H9 (cell line): Measurements from ENCODE around the gene PPP3CB. TPM values are rescaled to one million over a fixed set of nuclear protein-coding genes. Genes with fewer than 3 reads are reported as not detected.

Experiments used
- DNase-seq: peaks from one replicate; pipeline ENCODE4 v3.0.0-alpha.2; 2017
- H2AFZ ChIP-seq: one replicate; pipeline ENCODE4 v1.6.1; 2013; ENCODE audit warnings: mild to moderate bottlenecking, low read length, control low read depth, moderate library complexity
- H2AK5ac ChIP-seq: 2 replicates; pipeline ENCODE4 v1.6.1; 2013; ENCODE audit warnings: low read length, control low read depth, mixed read lengths; ENCODE audit not compliant: insufficient read length
- H2BK120ac ChIP-seq: one replicate; pipeline ENCODE4 v1.6.1; 2013; ENCODE audit warnings: low read depth, mild to moderate bottlenecking, low read length, control low read depth, inconsistent platforms; ENCODE audit not compliant: poor library complexity, severe bottlenecking
- H2BK12ac ChIP-seq: 2 replicates; pipeline ENCODE4 v1.6.1; 2013; ENCODE audit warnings: low read length, control low read depth, mixed read lengths, low read depth; ENCODE audit not compliant: insufficient read length
- H2BK15ac ChIP-seq: 2 replicates; pipeline ENCODE4 v1.6.1; 2013; ENCODE audit warnings: low read depth, low read length, control low read depth
- H2BK20ac ChIP-seq: one replicate; pipeline ENCODE4 v1.6.1; 2013; ENCODE audit warnings: low read depth, mild to moderate bottlenecking, low read length, control low read depth, inconsistent platforms; ENCODE audit not compliant: poor library complexity, severe bottlenecking
- H2BK5ac ChIP-seq: 2 replicates; pipeline ENCODE4 v1.6.1; 2013; ENCODE audit warnings: low read length, control low read depth, mixed read lengths; ENCODE audit not compliant: insufficient read length
- H3K14ac ChIP-seq: 2 replicates; pipeline ENCODE4 v1.6.1; 2013; ENCODE audit warnings: low read length, control low read depth; ENCODE audit not compliant: insufficient read depth
- H3K18ac ChIP-seq: 2 replicates; pipeline ENCODE4 v1.6.1; 2013; ENCODE audit warnings: low read depth, mild to moderate bottlenecking, mixed read lengths, low read length, control low read depth; ENCODE audit not compliant: insufficient read length
- H3K23ac ChIP-seq: 2 replicates; pipeline ENCODE4 v1.6.1; 2013; ENCODE audit warnings: low read length, control low read depth, mixed read lengths, low read depth; ENCODE audit not compliant: insufficient read length
- H3K23me2 ChIP-seq: 2 replicates; pipeline ENCODE4 v1.6.1; 2013; ENCODE audit warnings: low read depth, mild to moderate bottlenecking, mixed read lengths, low read length, control low read depth; ENCODE audit not compliant: insufficient read length, poor library complexity, severe bottlenecking
- H3K27ac ChIP-seq: 2 replicates; pipeline ENCODE4 v1.5.1; 2013; ENCODE audit warnings: low read length, control low read depth, mixed read lengths, low read depth; ENCODE audit not compliant: insufficient read length
- H3K27me3 ChIP-seq: 2 replicates; pipeline ENCODE4 v1.6.1; 2013; ENCODE audit warnings: low read length, control low read depth, inconsistent platforms; ENCODE audit not compliant: insufficient read depth
- H3K4ac ChIP-seq: 2 replicates; pipeline ENCODE4 v1.6.1; 2013; ENCODE audit warnings: low read depth, mild to moderate bottlenecking, control low read depth, inconsistent platforms, low read length, moderate library complexity
- H3K4me1 ChIP-seq: 2 replicates; pipeline ENCODE4 v1.6.1; 2013; ENCODE audit warnings: low read length, control low read depth, inconsistent platforms; ENCODE audit not compliant: insufficient read depth
- H3K4me2 ChIP-seq: 2 replicates; pipeline ENCODE4 v1.6.1; 2013; ENCODE audit warnings: low read length, control low read depth, mixed read lengths; ENCODE audit not compliant: insufficient read length, insufficient read depth
- H3K56ac ChIP-seq: 2 replicates; pipeline ENCODE4 v1.6.1; 2013; ENCODE audit warnings: low read depth, mild to moderate bottlenecking, mixed read lengths, low read length, control low read depth; ENCODE audit not compliant: insufficient read length
- H3K79me1 ChIP-seq: 2 replicates; pipeline ENCODE4 v1.6.1; 2013; ENCODE audit warnings: low read depth, mild to moderate bottlenecking, moderate library complexity, low read length, control low read depth, inconsistent platforms; ENCODE audit not compliant: insufficient read depth, poor library complexity, severe bottlenecking
- H3K79me2 ChIP-seq: 2 replicates; pipeline ENCODE4 v1.6.1; 2013; ENCODE audit warnings: low read length, control low read depth, inconsistent platforms; ENCODE audit not compliant: insufficient read depth
- H3K9ac ChIP-seq: 2 replicates; pipeline ENCODE4 v1.6.1; 2013; ENCODE audit warnings: low read length, control low read depth, mixed read lengths; ENCODE audit not compliant: insufficient read length; ENCODE audit errors: extremely low read depth
- H3K9me3 ChIP-seq: one replicate; pipeline ENCODE4 v1.6.1; 2013; ENCODE audit warnings: low read depth, low read length, inconsistent platforms; ENCODE audit not compliant: control insufficient read depth
- H3T11ph ChIP-seq: one replicate; pipeline ENCODE4 v1.6.1; 2013; ENCODE audit warnings: mild to moderate bottlenecking, low read length, control low read depth, inconsistent platforms
- H4K20me1 ChIP-seq: one replicate; pipeline ENCODE4 v1.6.1; 2013; ENCODE audit not compliant: control insufficient read depth, insufficient read length, insufficient read depth
- H4K5ac ChIP-seq: 2 replicates; pipeline ENCODE4 v1.6.1; 2013; ENCODE audit warnings: low read depth, mild to moderate bottlenecking, mixed read lengths, low read length, control low read depth; ENCODE audit not compliant: insufficient read length
- H4K8ac ChIP-seq: replicated peaks from 2 replicates; pipeline ENCODE4 v1.6.1; 2013; ENCODE audit warnings: low read length, control low read depth, mixed read lengths, low read depth; ENCODE audit not compliant: insufficient read length
- H4K91ac ChIP-seq: 2 replicates; pipeline ENCODE4 v1.6.1; 2013; ENCODE audit warnings: low read depth, mild to moderate bottlenecking, moderate library complexity, mixed read lengths, low read length, control low read depth; ENCODE audit not compliant: insufficient read length
- H3K27ac Mint-ChIP-seq, 3 experiments: 2 replicates in 2 of 3; 3 replicates in 1 of 3; pipeline ENCODE4 v1.8.0; 2020 to 2021; ENCODE audit warnings: mixed read lengths in 3 of 3, mild to moderate bottlenecking in 1 of 3, moderate library complexity in 1 of 3
- H3K27me3 Mint-ChIP-seq: 2 replicates; pipeline ENCODE4 v1.8.0; 2021; ENCODE audit warnings: low read depth, mild to moderate bottlenecking, moderate library complexity, mixed read lengths
- H3K36me3 Mint-ChIP-seq, 3 experiments: 2 replicates in 2 of 3; 3 replicates in 1 of 3; pipeline ENCODE4 v1.8.0; 2020 to 2021; ENCODE audit warnings: low read depth in 3 of 3, mixed read lengths in 3 of 3; ENCODE audit not compliant: insufficient read depth in 1 of 3
- H3K4me1 Mint-ChIP-seq, 2 experiments: 2 replicates each; pipeline ENCODE4 v1.8.0; 2020; ENCODE audit warnings: mixed read lengths in 2 of 2
- H3K4me3 Mint-ChIP-seq, 2 experiments: 2 replicates in 1 of 2; 3 replicates in 1 of 2; pipeline ENCODE4 v1.8.0; 2020 to 2021; ENCODE audit warnings: mild to moderate bottlenecking in 2 of 2, mixed read lengths in 2 of 2, moderate library complexity in 1 of 2
- H3K9me3 Mint-ChIP-seq, 2 experiments: 2 replicates in 1 of 2; 3 replicates in 1 of 2; pipeline ENCODE4 v1.8.0; 2020; ENCODE audit warnings: mild to moderate bottlenecking in 2 of 2, mixed read lengths in 2 of 2, moderate library complexity in 1 of 2
- WGBS: extraction: QIAGEN DNeasy Blood & Tissue Kit; methylation state at CpG from one replicate; pipeline ENCODE4 v1.1.7; 2013; ENCODE audit warnings: missing lambda C conversion rate, low lambda C conversion rate, mixed read lengths; ENCODE audit not compliant: insufficient read length; ENCODE audit errors: extremely low coverage; 5-methylcytosine and 5-hydroxymethylcytosine counted together
- total RNA-seq: library from RNA; stranded (reverse); gene quantifications from 2 replicates; pipeline ENCODE4 v1.2.1, GENCODE V29; 2021
- TF ChIP-seq, protein P1 (sequence below): fragments of 200-600 bp; sonication (generic); conservative IDR thresholded peaks from 3 replicates; pipeline ENCODE4 v1.8.0; 2021; ENCODE audit warnings: antibody characterized with exemption, mild to moderate bottlenecking

Gene PPP3CB
- total RNA-seq, 1 experiment from 2014 or later, result 37.3 TPM

DNA sequence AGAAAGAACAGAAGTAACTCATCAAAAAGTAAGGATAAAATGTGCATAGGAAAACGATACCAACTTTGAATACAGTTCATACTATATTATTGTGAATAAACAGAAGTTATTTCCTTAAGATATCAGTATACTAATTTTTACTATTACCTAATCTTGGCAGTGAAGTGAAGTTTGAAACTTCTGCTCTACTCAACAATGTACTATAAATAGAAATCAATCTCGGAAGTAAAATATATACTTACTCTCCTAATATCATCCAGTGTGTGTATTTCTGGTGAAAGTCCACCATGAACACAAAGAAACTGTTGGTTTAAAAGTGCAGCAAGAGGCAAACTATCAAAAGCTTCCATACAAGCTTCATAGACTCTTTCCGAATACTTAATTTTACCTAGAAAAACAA lies 24.6 kb downstream of the PPP3CB start:
- no peaks in the 10 kb centered on the region for H3K79me2 ChIP-seq
- no peak overlapping the region for H2BK120ac ChIP-seq
- no peak for DNase-seq
- H2BK5ac ChIP-seq, result no peak overlapping the region
- H3K9me3 Mint-ChIP-seq, result no peaks in the 10 kb centered on the region
- H4K5ac ChIP-seq, result no peak overlapping the region
- no peak overlapping the region for H3K23ac ChIP-seq
- peaks cover 7 to 63% (median 46%) of the 10 kb centered on the region in 3 experiments; a peak in 6 of 7 replicates for H3K36me3 Mint-ChIP-seq
- H3T11ph ChIP-seq, result no peak overlapping the region
- H2BK20ac ChIP-seq, result no peak overlapping the region
- no peaks in the 10 kb centered on the region for H4K20me1 ChIP-seq
- H3K9me3 ChIP-seq, result no peaks in the 10 kb centered on the region
- no CpG with 5 or more reads among the region's 3 CpGs for WGBS
- H2AFZ ChIP-seq, result no peak overlapping the region
- no peak overlapping the region for H4K91ac ChIP-seq
- no peaks in the 10 kb centered on the region for H3K79me1 ChIP-seq
- H2AK5ac ChIP-seq, result no peak overlapping the region
- no peak overlapping the region for H2BK12ac ChIP-seq
- no peaks in the 10 kb centered on the region for H3K4me1 ChIP-seq
- no peak overlapping the region for H3K4me3 Mint-ChIP-seq
- H3K27ac ChIP-seq, result no peak overlapping the region
- H3K4me1 Mint-ChIP-seq, result no peaks in the 10 kb centered on the region
- no peaks in the 10 kb centered on the region for H3K27me3 Mint-ChIP-seq
- TF ChIP-seq, protein P1, sequence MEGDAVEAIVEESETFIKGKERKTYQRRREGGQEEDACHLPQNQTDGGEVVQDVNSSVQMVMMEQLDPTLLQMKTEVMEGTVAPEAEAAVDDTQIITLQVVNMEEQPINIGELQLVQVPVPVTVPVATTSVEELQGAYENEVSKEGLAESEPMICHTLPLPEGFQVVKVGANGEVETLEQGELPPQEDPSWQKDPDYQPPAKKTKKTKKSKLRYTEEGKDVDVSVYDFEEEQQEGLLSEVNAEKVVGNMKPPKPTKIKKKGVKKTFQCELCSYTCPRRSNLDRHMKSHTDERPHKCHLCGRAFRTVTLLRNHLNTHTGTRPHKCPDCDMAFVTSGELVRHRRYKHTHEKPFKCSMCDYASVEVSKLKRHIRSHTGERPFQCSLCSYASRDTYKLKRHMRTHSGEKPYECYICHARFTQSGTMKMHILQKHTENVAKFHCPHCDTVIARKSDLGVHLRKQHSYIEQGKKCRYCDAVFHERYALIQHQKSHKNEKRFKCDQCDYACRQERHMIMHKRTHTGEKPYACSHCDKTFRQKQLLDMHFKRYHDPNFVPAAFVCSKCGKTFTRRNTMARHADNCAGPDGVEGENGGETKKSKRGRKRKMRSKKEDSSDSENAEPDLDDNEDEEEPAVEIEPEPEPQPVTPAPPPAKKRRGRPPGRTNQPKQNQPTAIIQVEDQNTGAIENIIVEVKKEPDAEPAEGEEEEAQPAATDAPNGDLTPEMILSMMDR, result no peak
- H3K23me2 ChIP-seq, result no peaks in the 10 kb centered on the region
- H3K18ac ChIP-seq, result no peak overlapping the region
- no peak overlapping the region for H2BK15ac ChIP-seq
- no peak overlapping the region for H4K8ac ChIP-seq
- H3K27me3 ChIP-seq, result no peaks in the 10 kb centered on the region
- H3K4ac ChIP-seq, result no peak overlapping the region
- no peak overlapping the region for H3K27ac Mint-ChIP-seq
- no peak overlapping the region for H3K56ac ChIP-seq
- H3K9ac ChIP-seq, result no peak overlapping the region
- no peak overlapping the region for H3K14ac ChIP-seq
- H3K4me2 ChIP-seq, result no peak overlapping the region
